GM12878 (cell line): ENCODE results near the gene DEXI. TPM values are rescaled to one million over a fixed set of nuclear protein-coding genes. Genes with fewer than 3 reads are reported as not detected.

ENCODE experiments used
- ATAC-seq: fragments of 200-7000 bp; cut with Tn5 transposase; 3 replicates; pipeline ENCODE4 v1.9.1; 2020; ENCODE audit warnings: mild to moderate bottlenecking, moderate library complexity
- BruUV-seq: library from RNA; stranded (reverse); fragments of 400-500 nt; replicated peaks from 2 replicates; lab custom pipeline; 2021; lab: Mats Ljungman, UMichigan
- CTCF ChIA-PET: fragments of 300-600 bp; sonication (Branson Sonifier 250); formaldehyde crosslinking; extraction: SDS; loops from one replicate; lab custom pipeline; 2021; ENCODE audit warnings: inconsistent platforms; lab: Yijun Ruan, JAX
- POLR2A ChIA-PET: fragments of 350-600 bp; formaldehyde crosslinking; extraction: SDS; loops from one replicate; lab custom pipeline; 2021; ENCODE audit warnings: inconsistent platforms; lab: Charles Lee
- RAD21 ChIA-PET: fragments of 300-600 bp; sonication (Branson Sonifier 250); formaldehyde crosslinking; loops from one replicate; lab custom pipeline; 2023; ENCODE audit warnings: antibody characterized with exemption; ENCODE audit not compliant: unreplicated experiment; lab: Charles Lee
- SMC1A ChIA-PET: fragments of 300-600 bp; sonication (Branson Sonifier 250); formaldehyde crosslinking; loops from one replicate; lab custom pipeline; 2023; ENCODE audit not compliant: unreplicated experiment, uncharacterized antibody; lab: Charles Lee
- DNase-seq: peaks from one replicate; pipeline ENCODE4 v3.0.0-alpha.2; 2011; ENCODE audit warnings: low read depth, low spot score
- FAIRE-seq: peaks from 3 replicates; lab custom pipeline; 2011; peaks lifted over from hg19 to GRCh38; lab: Jason Lieb, UNC
- H2AFZ ChIP-seq: 2 replicates; pipeline ENCODE4 v1.6.0; 2011; ENCODE audit warnings: low read depth, low read length, control low read depth; ENCODE audit not compliant: control insufficient read depth
- H3K27ac ChIP-seq: 2 replicates; pipeline ENCODE4 v1.5.1; 2011; ENCODE audit warnings: control low read depth; ENCODE audit not compliant: control insufficient read depth, insufficient read depth
- H3K27me3 ChIP-seq, 2 experiments: replicated peaks in 1 of 2; 2 replicates each; pipeline versions ENCODE4 v1.6.0 to v1.6.1; 2011; ENCODE audit warnings: low read length in 1 of 2; ENCODE audit not compliant: control insufficient read depth in 2 of 2, insufficient read depth in 2 of 2
- H3K36me3 ChIP-seq, 2 experiments: 2 replicates each; pipeline ENCODE4 v1.5.1; 2011; ENCODE audit warnings: low read length in 1 of 2; ENCODE audit not compliant: control insufficient read depth in 2 of 2, insufficient read depth in 2 of 2
- H3K4me1 ChIP-seq: 2 replicates; pipeline ENCODE4 v1.6.1; 2011; ENCODE audit warnings: mild to moderate bottlenecking, low read length, moderate library complexity, mixed read lengths; ENCODE audit not compliant: control insufficient read depth, insufficient read depth
- H3K4me2 ChIP-seq: 2 replicates; pipeline ENCODE4 v1.6.0; 2011; ENCODE audit warnings: control low read depth; ENCODE audit not compliant: control insufficient read depth, insufficient read depth
- H3K4me3 ChIP-seq: fragments of 200-600 bp; sonication (generic); 2 replicates; pipeline ENCODE4 v1.5.1; 2016
- H3K79me2 ChIP-seq: 2 replicates; pipeline ENCODE4 v1.6.0; 2011; ENCODE audit warnings: low read length; ENCODE audit not compliant: control insufficient read depth, insufficient read depth
- H3K9ac ChIP-seq: 2 replicates; pipeline ENCODE4 v1.8.0; 2011; ENCODE audit warnings: low read length, control low read depth, mixed read lengths; ENCODE audit not compliant: control insufficient read depth, insufficient read depth
- H3K9me3 ChIP-seq: replicated peaks from 3 replicates; pipeline ENCODE4 v1.5.1; 2011; ENCODE audit warnings: mild to moderate bottlenecking, low read length; ENCODE audit not compliant: control insufficient read depth, insufficient read depth
- H4K20me1 ChIP-seq: 2 replicates; pipeline ENCODE4 v1.6.0; 2011; ENCODE audit not compliant: control insufficient read depth, insufficient read depth
- CREM ChIP-seq: IDR thresholded peaks from 2 replicates; pipeline ENCODE4 v1.6.1; 2014; ENCODE audit warnings: antibody characterized with exemption, low read depth
- ELK1 ChIP-seq: IDR thresholded peaks from 2 replicates; pipeline ENCODE4 v1.6.1; 2012; ENCODE audit warnings: low read depth, low read length, improper control_type of control experiment
- IKZF1 ChIP-seq: fragments of 450-650 bp; conservative IDR thresholded peaks from 2 replicates; pipeline ENCODE4 v1.6.1; 2017; ENCODE audit warnings: antibody characterized with exemption, mild to moderate bottlenecking
- SKIL ChIP-seq: fragments of 450-650 bp; IDR thresholded peaks from 2 replicates; pipeline ENCODE4 v1.6.1; 2017; ENCODE audit warnings: mild to moderate bottlenecking, low read depth, inconsistent platforms; ENCODE audit not compliant: poor library complexity, severe bottlenecking
- SREBF2 ChIP-seq: IDR thresholded peaks from 2 replicates; pipeline ENCODE4 v1.6.1; 2012; ENCODE audit warnings: mild to moderate bottlenecking, low read length
- ZNF687 ChIP-seq: fragments of 450-650 bp; IDR thresholded peaks from 2 replicates; pipeline ENCODE4 v1.6.1; 2017; ENCODE audit warnings: mild to moderate bottlenecking, moderate library complexity
- WGBS: methylation state at CpG from one replicate; pipeline ENCODE4 v1.1.6; 2016; ENCODE audit warnings: low lambda C conversion rate; ENCODE audit not compliant: insufficient replicate concordance, insufficient coverage; ENCODE audit errors: missing lambda C conversion rate; 5-methylcytosine and 5-hydroxymethylcytosine counted together
- in situ Hi-C: fragments of 300-500 bp; cut with MboI; formaldehyde crosslinking; loops from 9 replicates; pipeline ENCODE4 v1.14.3; 2018; ENCODE audit warnings: mixed read lengths
- intact Hi-C: fragments of 100-400 bp; cut with micrococcal nuclease; formaldehyde crosslinking; loops from one replicate; pipeline ENCODE4 v1.14.2; 2022; ENCODE audit not compliant: unreplicated experiment
- polyA plus RNA-seq, 11 experiments: library from polyadenylated mRNA; depleted of rRNA in 4 of 11; unstranded in 6 of 11; stranded (reverse) in 5 of 11; fragments of >200 nt; fragmentation: Nextera tagmentation in 4 of 11; fragmentation: Illumina TruSeq in 1 of 11; extraction: Ambion mirVana in 4 of 11; extraction: Trizol in 1 of 11; gene quantifications; 1 replicate in 1 of 11; 2 replicates in 10 of 11; pipeline versions ENCODE4 v1.2.1 to v1.2.3, GENCODE V29; 2011 to 2016; ENCODE audit warnings: inconsistent platforms in 2 of 11, missing spikeins in 2 of 11, low read depth in 1 of 11
- total RNA-seq, 4 experiments: library from RNA; depleted of rRNA in 3 of 4; stranded (reverse); fragments of >200 nt in 3 of 4; fragmentation: Illumina TruSeq in 1 of 4; extraction: Trizol in 1 of 4; gene quantifications; 2 replicates each; pipeline versions ENCODE4 v1.2.1 to v1.2.3, GENCODE V29; 2013 to 2021
- TF ChIP-seq, protein P1 (sequence below): IDR thresholded peaks from 2 replicates; pipeline ENCODE4 v1.6.1; 2012; ENCODE audit warnings: mild to moderate bottlenecking, low read depth, low read length
- TF ChIP-seq, protein P2 (sequence below): fragments of 450-650 bp; IDR thresholded peaks from 2 replicates; pipeline ENCODE4 v1.6.1; 2016; ENCODE audit warnings: mild to moderate bottlenecking

Gene DEXI
- total and polyA plus RNA-seq, 10 of the 15 experiments (the other 5 are each of a cell fraction or from before 2014, with no cell fraction given): 1.4 to 26.3 (median 18.4) TPM

DNA sequence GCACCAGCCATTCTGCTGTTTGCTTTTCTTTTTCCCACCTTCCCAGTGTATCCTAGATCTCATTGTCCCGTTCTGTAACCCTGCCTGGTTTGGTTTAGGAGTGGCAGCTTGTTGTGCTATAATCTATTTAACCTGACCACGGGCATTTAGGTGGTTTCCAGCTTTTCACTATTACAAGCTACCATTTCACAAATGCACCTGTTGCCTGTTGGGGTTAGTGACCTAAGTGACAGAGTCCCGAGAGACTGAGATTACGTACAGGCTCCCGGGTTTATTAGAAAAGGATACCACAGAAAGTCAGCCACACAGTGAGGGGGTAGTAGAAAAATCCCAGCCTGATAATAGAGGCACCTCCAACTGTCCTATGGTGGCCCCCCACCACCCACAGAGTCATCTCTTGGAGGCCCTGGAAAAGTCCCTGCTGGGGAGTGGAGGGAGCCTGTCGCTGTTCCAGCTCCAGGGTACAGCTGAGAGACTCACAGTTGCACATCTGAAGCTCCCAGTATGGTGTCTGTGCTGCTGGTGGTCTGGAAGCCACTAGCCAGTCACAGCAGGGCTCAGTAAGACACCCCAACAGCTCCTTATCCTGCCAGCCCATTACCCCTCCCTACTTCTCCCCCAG lies 23.3 kb upstream of the DEXI start:
- peak overlapping the region; percentile 79 for H3K9ac ChIP-seq
- peak overlapping the region; percentile 67 for H3K4me2 ChIP-seq
- H3K9me3 ChIP-seq: no peaks in the 10 kb centered on the region
- peak; percentile 74 for ATAC-seq
- H4K20me1 ChIP-seq: no peaks in the 10 kb centered on the region
- peak; percentile 94 for FAIRE-seq
- ChIA-PET POLR2A (interaction anchor here (0.6 to 5.5 kb wide), 14 partner anchors 11 to 387 kb away, joined by 3 to 47 read pairs (median 4); partner anchors contain the start of genes CLEC16A, DEXI and SOCS1), CTCF (interaction anchor here (0.6 to 8.4 kb wide), 35 partner anchors 9 to 1008 kb away, joined by 3 to 107 read pairs (median 6); partner anchors contain the start of gene SOCS1), RAD21 (interaction anchor here (0.5 to 6.4 kb wide), 54 partner anchors 8 to 567 kb away, joined by 3 to 91 read pairs (median 4); partner anchors contain the start of genes DEXI and SOCS1), SMC1A (interaction anchor here (0.6 to 5.8 kb wide), 48 partner anchors 9 to 724 kb away, joined by 3 to 83 read pairs (median 4); partner anchors contain the start of gene SOCS1)
- peak overlapping the region; percentile 53 for H3K4me3 ChIP-seq
- peaks cover 35% of the 10 kb centered on the region for H3K4me1 ChIP-seq
- H3K27me3 ChIP-seq: no peaks in the 10 kb centered on the region
- BruUV-seq: no TSS peak
- H3K79me2 ChIP-seq: peaks cover 2% of the 10 kb centered on the region
- H2AFZ ChIP-seq: no peak overlapping the region
- 1% methylated on average over 6 of the region's 6 CpGs for WGBS
- DNase-seq: peak; percentile 92
- peak overlapping the region; percentile 99 for H3K27ac ChIP-seq
- peaks cover 22 to 32% of the 10 kb centered on the region in 2 experiments for H3K36me3 ChIP-seq
- in situ Hi-C loops (loop anchor here (5.0 to 25.0 kb wide), 6 partner anchors 287 to 1009 kb away; partner anchors contain the start of genes SNN and SNX29), intact Hi-C loops (loop anchor here (1.0 to 2.0 kb wide), 8 partner anchors 16 to 345 kb away; partner anchors contain the start of gene SOCS1)
- TF ChIP-seq, protein P1, sequence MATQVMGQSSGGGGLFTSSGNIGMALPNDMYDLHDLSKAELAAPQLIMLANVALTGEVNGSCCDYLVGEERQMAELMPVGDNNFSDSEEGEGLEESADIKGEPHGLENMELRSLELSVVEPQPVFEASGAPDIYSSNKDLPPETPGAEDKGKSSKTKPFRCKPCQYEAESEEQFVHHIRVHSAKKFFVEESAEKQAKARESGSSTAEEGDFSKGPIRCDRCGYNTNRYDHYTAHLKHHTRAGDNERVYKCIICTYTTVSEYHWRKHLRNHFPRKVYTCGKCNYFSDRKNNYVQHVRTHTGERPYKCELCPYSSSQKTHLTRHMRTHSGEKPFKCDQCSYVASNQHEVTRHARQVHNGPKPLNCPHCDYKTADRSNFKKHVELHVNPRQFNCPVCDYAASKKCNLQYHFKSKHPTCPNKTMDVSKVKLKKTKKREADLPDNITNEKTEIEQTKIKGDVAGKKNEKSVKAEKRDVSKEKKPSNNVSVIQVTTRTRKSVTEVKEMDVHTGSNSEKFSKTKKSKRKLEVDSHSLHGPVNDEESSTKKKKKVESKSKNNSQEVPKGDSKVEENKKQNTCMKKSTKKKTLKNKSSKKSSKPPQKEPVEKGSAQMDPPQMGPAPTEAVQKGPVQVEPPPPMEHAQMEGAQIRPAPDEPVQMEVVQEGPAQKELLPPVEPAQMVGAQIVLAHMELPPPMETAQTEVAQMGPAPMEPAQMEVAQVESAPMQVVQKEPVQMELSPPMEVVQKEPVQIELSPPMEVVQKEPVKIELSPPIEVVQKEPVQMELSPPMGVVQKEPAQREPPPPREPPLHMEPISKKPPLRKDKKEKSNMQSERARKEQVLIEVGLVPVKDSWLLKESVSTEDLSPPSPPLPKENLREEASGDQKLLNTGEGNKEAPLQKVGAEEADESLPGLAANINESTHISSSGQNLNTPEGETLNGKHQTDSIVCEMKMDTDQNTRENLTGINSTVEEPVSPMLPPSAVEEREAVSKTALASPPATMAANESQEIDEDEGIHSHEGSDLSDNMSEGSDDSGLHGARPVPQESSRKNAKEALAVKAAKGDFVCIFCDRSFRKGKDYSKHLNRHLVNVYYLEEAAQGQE: no peak
- TF ChIP-seq CREM (peak; percentile 95), ELK1 (no peak), SKIL (peak; percentile 96), SREBF2 (no peak), ZNF687 (peak; percentile 92), IKZF1 (peak; percentile 99)
- TF ChIP-seq, protein P2, sequence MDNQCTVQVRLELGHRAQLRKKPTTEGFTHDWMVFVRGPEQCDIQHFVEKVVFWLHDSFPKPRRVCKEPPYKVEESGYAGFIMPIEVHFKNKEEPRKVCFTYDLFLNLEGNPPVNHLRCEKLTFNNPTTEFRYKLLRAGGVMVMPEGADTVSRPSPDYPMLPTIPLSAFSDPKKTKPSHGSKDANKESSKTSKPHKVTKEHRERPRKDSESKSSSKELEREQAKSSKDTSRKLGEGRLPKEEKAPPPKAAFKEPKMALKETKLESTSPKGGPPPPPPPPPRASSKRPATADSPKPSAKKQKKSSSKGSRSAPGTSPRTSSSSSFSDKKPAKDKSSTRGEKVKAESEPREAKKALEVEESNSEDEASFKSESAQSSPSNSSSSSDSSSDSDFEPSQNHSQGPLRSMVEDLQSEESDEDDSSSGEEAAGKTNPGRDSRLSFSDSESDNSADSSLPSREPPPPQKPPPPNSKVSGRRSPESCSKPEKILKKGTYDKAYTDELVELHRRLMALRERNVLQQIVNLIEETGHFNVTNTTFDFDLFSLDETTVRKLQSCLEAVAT: peak; percentile 71
